ENCODE measurements around the gene NFX1.
A peak's percentile ranks its signal among the peaks of the same experiment; 100 is the strongest.

The NFX1 gene

GRCh38 chr9:33272061-33272460 is 18.3 kb upstream of the NFX1 start:
- ChIA-PET POLR2A (no interaction called here), CTCF (interaction anchor here (2.3 to 3.6 kb wide), 2 partner anchors 13 to 143 kb away, joined by 8 to 37 read pairs; no protein-coding TSS in a partner anchor)
- no peak for TF ChIP-seq CTCF (IDR thresholded peaks at IDR 0.05; ENCODE audit: insufficient read depth, low read length, missing control alignments)

DNA sequence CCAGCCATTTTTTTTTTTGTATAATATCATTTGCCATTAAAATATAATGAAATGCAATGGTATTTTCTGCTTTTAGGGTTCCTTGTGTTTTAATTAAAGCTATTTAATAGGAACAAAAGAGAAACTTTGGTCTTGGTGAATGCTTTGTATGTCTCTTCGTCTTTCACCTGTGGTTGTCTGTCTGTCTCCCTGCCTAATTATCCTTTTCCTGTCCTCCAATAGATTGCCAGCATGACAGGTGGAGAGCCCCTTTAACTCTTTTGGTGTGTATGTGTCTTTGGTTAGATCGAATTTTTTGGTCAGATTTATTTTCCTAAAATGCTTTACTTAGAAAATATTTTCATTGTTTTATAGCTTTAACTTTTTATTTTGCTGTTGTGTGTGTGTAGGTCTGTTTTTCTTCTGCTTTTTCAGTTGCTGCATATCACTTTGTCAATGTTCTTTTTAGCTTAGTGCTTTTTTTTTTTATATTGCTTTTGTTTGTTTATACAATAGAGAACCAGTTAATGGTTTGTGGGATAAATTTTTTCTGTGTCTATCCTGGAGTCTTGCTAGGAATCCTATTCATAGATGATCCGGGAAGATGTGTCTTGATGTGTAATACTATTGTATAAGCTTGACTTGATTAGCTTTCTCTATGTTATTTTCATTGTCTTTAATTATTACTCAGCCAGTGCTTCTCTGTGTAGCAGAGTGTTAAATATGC is 16.9 kb upstream of the NFX1 start:
- H3K4me3 ChIP-seq (ENCODE audit: low read depth, low read length): no peak overlapping the region
- no peak for TF ChIP-seq CTCF (IDR thresholded peaks at IDR 0.05; ENCODE audit: insufficient read depth, low read length, missing control alignments)
- ChIA-PET CTCF (interaction anchor here (1.1 to 3.6 kb wide), 4 partner anchors 8 to 193 kb away, joined by 4 to 37 read pairs (median 6); partner anchors contain the start of genes BAG1 and CHMP5), POLR2A (interaction anchor here (0.6 kb wide), 1 partner anchor 45 kb away, joined by 4 read pairs; no protein-coding TSS in a partner anchor)
- no peak for DNase-seq (ENCODE audit: low read depth, low spot score)

More at GRCh38 chr9:33272061-33272460, 18.3 kb upstream of the NFX1 start:
- DNase-seq (ENCODE audit: low read depth, low spot score): no peak
- H3K4me3 ChIP-seq (ENCODE audit: low read depth, low read length): no peak overlapping the region

DNA sequence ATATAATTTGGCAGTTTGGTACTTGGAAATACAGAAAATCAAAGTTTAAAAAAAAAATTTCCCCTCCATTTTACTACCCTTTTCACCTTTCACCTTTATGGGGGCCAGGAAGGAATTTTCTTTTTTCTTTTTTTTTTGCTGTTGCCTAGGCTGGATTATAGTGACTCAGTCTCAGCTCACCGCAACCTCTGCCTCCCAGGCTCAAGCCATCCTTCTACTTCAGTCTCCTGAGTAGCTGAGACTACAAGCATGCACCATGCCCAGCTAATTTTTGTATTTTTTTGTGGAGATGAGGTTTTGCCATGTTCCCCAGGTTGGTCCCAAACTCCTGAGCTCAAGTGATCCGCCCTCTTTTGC is 16.4 kb upstream of the NFX1 start:
- ChIA-PET CTCF (interaction anchor here (1.7 to 3.6 kb wide), 3 partner anchors 9 to 141 kb away, joined by 4 to 37 read pairs (median 8); partner anchors contain the start of genes BAG1 and CHMP5), POLR2A (no interaction called here)
- no peak for DNase-seq (ENCODE audit: low read depth, low spot score)
- no peak for TF ChIP-seq CTCF (IDR thresholded peaks at IDR 0.05; ENCODE audit: insufficient read depth, low read length, missing control alignments)
- no peak overlapping the region for H3K4me3 ChIP-seq (ENCODE audit: low read depth, low read length)

DNA sequence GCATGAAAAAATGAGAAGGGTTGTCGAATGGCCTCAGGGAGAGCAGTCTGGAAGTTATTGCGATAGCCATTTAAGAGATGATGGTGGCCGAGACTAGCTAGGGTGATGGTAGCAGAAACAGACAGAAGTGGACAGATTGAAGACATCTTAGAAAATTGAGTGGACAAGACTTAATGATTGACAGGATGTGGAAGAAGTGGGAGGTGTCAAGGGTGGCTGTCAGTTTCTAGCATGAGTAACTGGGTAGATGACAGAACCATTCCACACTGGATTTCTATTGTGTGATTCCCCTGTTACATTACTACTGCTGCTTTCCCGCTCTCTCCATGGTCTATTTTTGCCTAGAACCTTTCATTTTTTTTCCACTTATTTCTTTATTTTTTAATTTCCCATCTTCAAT is 12.8 kb upstream of the NFX1 start:
- DNase-seq (ENCODE audit: low read depth, low spot score): no peak
- CTCF ChIA-PET: interaction anchor here (1.0 to 1.8 kb wide), 4 partner anchors 9 to 174 kb away, joined by 3 to 7 read pairs (median 4); no protein-coding TSS in a partner anchor
- no peak overlapping the region for H3K4me3 ChIP-seq (ENCODE audit: low read depth, low read length)
- POLR2A ChIA-PET: no interaction called here
- TF ChIP-seq CTCF (IDR thresholded peaks at IDR 0.05; ENCODE audit: insufficient read depth, low read length, missing control alignments): no peak

DNA sequence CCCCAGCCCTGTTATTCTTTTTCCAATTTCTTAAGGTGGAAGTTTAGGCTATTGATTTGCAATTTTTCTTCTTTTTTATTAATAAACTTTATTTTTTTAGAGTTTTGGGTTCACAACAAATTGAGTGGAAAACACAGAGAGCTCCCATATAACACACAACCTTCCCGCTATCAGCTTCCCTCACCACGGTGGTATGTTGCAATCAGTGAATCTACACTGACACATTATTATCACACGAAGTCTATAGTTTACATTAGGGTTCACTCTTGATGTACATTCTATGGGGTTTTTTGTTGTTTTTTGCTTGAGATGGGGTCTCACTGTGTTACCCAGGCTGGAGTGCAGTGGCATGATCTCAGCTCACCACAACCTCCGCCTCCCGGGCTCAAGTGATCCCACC is 4.8 kb upstream of the NFX1 start:
- DNase-seq (ENCODE audit: low read depth, low spot score): no peak
- no peak for TF ChIP-seq CTCF (IDR thresholded peaks at IDR 0.05; ENCODE audit: insufficient read depth, low read length, missing control alignments)
- ChIA-PET CTCF (interaction anchor here (1.0 to 7.9 kb wide), 9 partner anchors 9 to 436 kb away, joined by 3 to 45 read pairs (median 20); no protein-coding TSS in a partner anchor), POLR2A (interaction anchor here (0.7 kb wide), 1 partner anchor 54 kb away, joined by 3 read pairs; no protein-coding TSS in a partner anchor)
- H3K4me3 ChIP-seq (ENCODE audit: low read depth, low read length): no peak overlapping the region

GRCh38 chr9:33287087-33287490 is 3.2 kb upstream of the NFX1 start:
- CTCF ChIA-PET: interaction anchor here (0.7 to 7.9 kb wide), 26 partner anchors 9 to 435 kb away, joined by 3 to 45 read pairs (median 5); partner anchors contain the start of genes AQP3, BAG1, CHMP5 and NOL6

More at GRCh38 chr9:33287087-33287490, 3.2 kb upstream of the NFX1 start:
- POLR2A ChIA-PET: no interaction called here
- peak; percentile 56 for TF ChIP-seq CTCF (IDR thresholded peaks at IDR 0.05; ENCODE audit: insufficient read depth, low read length, missing control alignments)
- H3K4me3 ChIP-seq (ENCODE audit: low read depth, low read length): no peak overlapping the region
- peak; percentile 14 for DNase-seq (ENCODE audit: low read depth, low spot score)
